Skin epidermis (tissue), 12 donors: Measurements from ENCODE around the gene CDC23.
"Not testable (repeated sequence)": the region's sequence is repeated elsewhere in the genome, so short reads cannot be mapped to it uniquely, and the experiment has no call there.

Experiments used
- H3K27ac ChIP-seq, 21 experiments: fragments of 200-600 bp; sonication (generic) in 11 of 21; one replicate each; pipeline ENCODE4 v1.5.0; 2020; ENCODE audit warnings: mild to moderate bottlenecking in 3 of 21, inconsistent platforms in 2 of 21, moderate library complexity in 2 of 21
- H3K4me3 ChIP-seq, 7 experiments: fragments of 200-600 bp; sonication (generic) in 2 of 7; one replicate each; pipeline ENCODE4 v1.5.0; 2020; ENCODE audit warnings: inconsistent platforms in 2 of 7, mild to moderate bottlenecking in 2 of 7, moderate library complexity in 1 of 7

Gene CDC23, protein sequence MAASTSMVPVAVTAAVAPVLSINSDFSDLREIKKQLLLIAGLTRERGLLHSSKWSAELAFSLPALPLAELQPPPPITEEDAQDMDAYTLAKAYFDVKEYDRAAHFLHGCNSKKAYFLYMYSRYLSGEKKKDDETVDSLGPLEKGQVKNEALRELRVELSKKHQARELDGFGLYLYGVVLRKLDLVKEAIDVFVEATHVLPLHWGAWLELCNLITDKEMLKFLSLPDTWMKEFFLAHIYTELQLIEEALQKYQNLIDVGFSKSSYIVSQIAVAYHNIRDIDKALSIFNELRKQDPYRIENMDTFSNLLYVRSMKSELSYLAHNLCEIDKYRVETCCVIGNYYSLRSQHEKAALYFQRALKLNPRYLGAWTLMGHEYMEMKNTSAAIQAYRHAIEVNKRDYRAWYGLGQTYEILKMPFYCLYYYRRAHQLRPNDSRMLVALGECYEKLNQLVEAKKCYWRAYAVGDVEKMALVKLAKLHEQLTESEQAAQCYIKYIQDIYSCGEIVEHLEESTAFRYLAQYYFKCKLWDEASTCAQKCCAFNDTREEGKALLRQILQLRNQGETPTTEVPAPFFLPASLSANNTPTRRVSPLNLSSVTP

DNA sequence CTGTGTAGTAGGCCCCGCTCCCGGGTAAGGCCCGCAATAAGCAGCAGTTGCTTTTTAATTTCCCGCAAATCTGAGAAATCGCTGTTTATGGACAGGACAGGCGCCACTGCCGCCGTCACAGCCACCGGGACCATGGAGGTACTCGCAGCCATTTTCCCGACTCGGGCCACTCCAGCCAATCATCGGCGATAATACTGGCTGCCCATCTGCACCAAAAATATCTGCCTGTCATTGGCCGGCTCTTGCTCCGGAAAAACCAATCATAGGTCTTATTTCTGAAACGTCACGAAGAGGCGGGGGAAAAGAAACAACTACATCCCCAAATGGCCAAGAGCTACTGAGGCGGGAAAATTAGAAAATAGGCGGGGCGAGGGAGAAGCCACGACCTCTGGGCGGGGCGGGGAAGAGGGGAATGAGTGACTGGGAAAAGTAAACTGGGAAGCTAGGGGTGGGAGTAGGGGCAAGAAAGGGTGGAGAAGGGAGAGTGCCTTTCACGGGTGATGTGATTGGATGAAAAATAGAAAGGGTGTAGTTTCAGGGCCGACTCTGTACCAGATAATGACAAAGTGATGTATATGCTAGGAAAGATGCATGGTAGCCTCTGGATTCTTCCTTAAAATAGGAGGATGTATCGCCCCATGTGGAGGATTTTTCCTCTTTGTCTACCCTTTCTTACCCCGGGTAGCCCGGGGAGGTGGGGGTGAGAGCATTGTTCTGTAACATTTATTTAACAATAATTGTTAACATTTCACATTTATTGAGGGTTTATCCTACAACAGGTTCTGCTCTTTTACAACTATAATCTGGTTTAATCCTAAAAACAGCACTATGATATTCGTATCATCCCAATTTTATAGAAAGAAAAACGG lies at the start of gene CDC23:
CDC23 (minus strand) TSS at position 163 of the 869 bp plus-strand sequence; CDS start at position 152, 11 bp downstream.
- H3K4me3 ChIP-seq, result peak within 1 kb of the TSS; percentile 68 to 99 (median 94)
- H3K27ac ChIP-seq, result peak within 1 kb of the TSS in 20 of 21 experiments; percentile 65 to 94 (median 87)

DNA sequence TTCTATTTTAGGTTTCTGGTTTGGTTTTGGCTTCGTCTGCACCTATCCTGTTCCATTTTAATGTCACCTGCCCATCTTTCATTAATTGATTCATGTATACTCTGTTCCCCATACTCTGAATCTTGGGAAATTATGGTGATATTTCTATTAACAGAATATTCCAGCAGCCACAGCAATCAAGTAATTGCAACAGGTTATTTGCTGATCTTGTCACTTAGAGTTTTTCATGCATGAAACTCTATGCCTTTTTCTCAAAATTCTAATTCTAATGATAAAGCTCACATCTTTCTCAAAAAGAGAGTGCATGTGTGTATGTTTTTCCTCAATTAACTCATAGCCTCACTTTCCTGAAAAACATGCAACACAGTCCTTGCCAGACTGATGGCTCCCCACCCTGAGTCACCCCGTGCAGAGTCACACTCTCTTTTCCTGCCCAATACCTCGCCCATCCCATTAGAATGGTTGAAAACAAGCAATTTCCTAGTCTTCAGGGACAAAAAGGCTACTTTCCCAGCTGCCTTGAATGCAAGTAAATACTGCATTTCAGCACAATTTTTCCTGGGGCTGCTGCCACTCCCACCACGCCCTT lies 45.7 kb upstream of the CDC23 start:
- no peak overlapping the region for H3K27ac ChIP-seq
- no peak overlapping the region for H3K4me3 ChIP-seq

DNA sequence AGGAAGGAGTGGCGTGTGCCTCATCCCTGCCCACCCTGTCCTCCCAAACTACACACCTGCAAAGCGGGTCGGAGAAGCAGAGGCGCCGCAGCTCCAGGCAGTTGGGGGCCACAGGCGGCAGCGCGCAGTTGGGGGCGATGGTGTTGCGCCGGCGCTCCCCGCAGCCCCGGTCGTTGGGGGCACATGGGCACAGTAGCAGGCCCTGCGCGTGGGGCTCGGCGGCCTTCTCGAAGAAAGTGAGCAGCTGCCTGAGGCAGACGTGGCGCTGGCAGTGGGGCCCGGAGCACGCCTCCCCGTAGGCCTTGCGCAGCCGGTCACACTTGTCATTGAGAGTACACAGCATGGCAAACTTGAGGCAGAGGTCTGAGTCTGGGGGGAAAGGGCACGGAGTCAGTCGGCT lies 44.5 kb upstream of the CDC23 start:
- H3K27ac ChIP-seq, result no peak overlapping the region
- H3K4me3 ChIP-seq, result no peak overlapping the region

DNA sequence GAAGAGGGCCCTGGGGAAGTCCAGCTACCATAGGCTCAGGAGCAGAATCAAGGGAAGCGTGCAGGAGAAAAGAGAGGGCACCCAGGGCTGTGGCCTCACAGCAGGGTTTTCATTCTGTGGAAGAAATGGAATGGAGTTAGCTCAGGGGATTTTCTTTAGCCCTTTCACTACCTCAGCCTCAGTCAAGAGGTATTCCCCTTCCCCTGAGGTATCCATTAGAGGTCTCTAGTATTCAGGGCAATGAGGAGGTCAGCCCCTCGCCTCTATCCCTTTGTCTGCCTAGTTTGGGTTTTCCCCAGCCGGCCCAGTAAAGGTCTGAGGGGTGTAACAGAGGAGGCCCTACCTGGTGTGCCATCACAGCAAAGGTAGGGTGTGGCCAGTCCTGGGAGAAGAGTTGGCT lies 39.8 kb upstream of the CDC23 start:
- no peak overlapping the region for H3K4me3 ChIP-seq
- H3K27ac ChIP-seq, result no peak overlapping the region

DNA sequence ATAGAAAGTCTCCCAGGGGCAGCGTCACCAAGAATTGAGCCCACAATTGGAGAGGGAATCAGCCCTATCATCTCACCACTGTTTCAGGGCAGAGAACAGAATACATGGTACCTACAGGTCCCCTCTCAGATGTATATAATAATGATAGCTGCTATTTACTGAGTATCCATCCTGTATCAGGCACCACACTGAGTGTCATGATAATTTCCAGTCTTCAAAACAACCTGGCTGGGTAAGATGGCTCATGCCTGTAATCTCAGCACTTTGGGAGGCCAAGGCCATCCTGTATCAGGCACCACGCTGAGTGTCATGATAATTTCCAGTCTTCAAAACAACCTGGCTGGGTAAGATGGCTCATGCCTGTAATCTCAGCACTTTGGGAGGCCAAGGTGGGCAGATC lies 34.7 kb upstream of the CDC23 start:
- H3K27ac ChIP-seq, H3K4me3 ChIP-seq: not testable (repeated sequence)

DNA sequence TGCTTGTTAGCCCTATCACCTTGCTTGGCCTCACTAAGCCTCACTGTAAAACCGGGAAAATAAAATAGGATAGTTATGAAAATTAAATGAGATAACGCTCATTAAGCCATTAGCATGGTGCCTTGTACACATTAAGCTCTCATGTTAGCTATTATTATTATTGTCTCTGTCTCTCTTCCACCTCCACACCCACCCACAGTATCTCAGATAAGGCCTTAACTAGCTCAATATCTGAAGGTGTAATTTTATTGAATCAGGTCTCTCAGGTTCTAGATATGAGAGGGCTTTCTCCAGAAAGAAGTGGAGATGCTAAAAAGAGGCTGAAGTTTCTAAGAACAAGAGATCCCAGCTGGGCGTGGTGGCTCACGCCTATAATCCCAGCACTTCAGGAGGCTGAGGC lies 33.7 kb upstream of the CDC23 start:
- H3K4me3 ChIP-seq, result no peak overlapping the region
- no peak overlapping the region for H3K27ac ChIP-seq

DNA sequence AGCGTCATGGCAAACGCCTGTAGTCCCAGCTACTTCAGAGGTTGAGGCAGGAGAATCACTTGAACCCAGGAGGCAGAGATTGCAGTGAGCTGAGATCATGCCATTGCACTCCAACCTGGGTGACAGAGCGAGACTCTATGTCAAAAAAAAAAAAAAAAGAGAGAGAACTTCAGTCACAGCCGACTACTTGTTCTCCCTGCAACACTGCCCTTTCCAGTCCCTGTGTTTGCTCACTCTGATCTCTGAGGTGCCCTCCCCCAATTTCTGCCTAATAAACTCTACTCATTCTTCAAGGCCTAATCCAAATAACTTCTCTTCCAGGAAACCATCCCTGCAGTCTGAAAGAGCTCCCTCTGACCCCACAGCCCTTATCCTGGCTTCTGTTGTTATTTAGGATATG lies 33.2 kb upstream of the CDC23 start:
- no peak overlapping the region for H3K27ac ChIP-seq
- H3K4me3 ChIP-seq, result no peak overlapping the region

DNA sequence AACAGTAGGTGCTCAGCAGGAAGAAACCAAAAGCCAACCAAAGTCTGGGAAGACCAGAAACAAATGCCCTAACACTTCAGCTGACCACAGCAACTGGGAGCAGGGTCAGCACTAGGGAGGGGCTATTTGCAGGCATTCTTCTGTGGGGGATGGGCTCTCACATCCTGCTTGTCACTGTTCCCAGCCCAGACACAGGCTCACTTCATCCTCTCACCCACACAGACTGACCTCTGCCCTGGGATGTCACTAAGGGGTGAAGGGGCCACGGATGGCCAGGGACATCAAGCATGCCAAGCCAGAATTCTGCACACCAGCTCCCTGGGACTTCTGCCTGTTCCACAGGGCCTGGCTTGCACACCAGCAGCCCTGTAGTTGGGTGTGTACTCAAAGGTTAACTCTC lies 32.6 kb upstream of the CDC23 start:
- Histone ChIP-seq H3K4me3 (no peak overlapping the region), H3K27ac (no peak overlapping the region)

DNA sequence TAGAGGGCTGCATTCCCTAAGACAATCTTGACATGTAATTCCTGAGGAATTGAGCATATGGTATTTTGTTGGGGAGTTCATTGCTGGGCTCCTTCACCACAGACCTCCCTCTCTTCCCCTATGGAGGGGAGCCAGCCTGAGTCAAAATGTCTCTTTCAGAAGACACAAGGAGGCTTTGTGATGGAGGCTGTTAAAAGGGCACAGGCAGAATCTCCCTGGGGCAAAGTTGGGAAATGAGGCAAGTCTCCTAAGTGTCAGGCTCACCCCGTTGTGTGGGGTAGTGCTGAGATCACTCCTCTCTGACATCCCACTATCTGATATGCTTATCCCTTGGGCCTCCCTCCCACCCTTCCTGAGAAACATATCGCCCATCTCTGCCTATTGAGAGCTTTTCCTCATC lies 30.7 kb upstream of the CDC23 start:
- no peak overlapping the region for H3K27ac ChIP-seq
- H3K4me3 ChIP-seq, result no peak overlapping the region

DNA sequence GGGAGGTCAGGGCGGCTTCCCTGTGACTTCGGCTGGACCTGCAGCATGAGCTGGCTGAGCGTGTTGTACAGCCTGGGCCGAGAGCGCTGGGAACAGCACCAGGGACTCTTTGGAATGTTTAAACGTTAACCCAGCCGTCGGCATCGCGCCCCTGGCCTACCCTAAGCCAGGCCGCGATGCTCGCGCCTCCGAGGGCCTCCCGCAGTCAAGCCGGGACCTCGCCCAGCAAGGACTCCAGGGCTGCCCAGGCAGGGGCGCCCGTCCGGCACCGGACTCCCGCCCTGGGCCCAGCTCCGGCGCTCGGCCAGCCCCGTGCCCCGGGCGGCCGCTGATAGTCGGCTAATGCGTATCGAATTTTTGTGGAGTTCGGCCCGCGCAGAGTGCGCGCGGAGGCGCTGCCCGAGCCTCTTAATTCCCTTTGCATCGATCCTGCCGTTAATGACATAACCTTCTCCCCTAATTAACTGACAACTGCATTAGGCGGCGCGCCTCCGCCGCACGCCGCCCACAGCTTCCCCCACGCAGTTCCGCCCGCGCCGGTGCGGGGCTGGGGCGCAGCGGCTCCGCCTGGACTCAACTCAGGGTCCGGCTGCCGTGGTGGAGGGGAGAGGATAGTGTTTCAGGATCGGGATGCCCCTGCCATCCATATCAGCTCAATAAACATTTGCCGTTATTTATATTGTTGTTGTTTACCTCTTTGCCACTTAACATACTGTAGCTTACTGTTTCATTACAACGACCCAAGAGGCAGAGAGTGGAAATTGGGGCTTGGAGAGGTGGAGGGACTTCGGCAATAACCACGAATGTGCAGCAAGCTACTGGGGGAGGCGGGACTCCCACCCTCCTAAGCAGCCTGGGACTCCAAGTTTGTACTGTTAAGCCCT lies 28.8 kb upstream of the CDC23 start:
- Histone ChIP-seq H3K4me3 (peak overlapping the region; percentile 15 to 40 (median 24)), H3K27ac (peak overlapping the region in 8 of 21 experiments; percentile 3 to 67 (median 30))

DNA sequence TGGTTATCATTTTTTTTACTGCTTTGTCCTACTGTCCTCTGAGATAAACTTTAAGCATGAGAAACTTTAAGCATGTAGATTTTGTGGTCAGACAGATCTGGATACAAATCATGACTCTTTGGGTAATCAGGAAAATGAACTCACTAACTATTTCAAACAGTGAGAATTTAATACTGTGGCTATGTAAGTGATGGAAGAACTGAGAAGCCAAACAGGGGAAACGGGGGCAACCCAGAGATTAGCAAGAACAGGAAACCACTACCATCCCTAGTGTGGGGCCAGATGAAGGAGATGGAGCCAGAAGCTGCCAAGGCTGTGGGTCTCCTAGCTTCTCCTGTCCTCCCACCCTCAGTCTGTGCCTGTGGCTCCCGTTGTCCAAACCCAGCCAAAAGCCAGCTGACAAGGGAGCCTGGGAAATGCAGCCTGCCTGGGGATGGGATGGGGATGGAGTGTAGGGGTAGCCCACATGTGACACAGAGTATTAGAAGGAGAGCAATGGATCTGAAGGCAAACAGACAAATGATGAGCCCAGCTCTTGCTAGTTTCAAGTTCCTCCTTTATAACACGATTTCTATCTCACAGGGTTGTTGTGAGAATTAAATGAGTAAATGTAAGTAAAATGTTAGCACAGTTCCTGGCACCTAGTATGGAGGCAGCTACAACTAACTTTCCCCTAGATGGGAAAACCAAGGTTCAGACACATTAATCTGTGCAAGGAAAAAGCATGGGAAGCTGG lies 27.7 kb upstream of the CDC23 start:
- H3K4me3 ChIP-seq, result no peak overlapping the region
- H3K27ac ChIP-seq, result no peak overlapping the region

DNA sequence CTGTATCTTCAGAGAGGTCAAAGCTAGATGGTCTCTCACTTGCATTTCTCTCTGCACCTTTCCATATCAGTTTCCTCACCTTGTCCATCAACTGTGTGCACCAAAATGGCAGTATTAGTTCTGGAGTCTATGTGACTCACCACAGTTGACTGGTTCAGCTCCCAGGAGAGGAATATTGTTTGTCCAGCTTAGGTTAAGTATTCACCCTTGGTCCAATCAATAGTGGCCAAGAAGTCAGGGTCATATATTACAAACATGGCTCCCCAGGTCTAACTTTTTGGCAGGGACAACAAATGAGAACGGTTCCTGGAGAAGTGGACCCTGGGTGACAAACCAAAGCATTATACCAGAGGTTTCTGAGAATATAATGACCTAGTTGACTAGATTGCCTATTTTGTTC lies 24.9 kb upstream of the CDC23 start:
- Histone ChIP-seq H3K27ac (no peak overlapping the region), H3K4me3 (no peak overlapping the region)

DNA sequence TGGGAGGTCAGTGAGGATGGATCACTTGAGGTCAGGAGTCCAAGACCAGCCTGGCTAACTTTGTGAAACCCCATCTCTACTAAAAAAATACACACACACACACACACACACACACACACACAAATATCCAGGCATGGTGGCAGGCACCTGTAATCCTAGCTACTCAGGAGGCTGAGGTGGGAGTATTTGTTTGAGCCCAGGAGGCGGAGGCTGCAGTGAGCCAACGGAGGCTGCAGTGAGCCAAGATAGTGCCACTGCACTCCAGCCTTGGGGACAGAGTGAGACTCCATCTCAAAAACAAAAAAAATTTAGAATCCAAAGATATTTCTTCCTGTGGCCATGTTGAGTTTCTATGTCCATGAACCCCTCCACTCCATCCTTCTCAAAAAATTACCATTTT lies 21.5 kb upstream of the CDC23 start:
- no peak overlapping the region for H3K4me3 ChIP-seq
- no peak overlapping the region for H3K27ac ChIP-seq

DNA sequence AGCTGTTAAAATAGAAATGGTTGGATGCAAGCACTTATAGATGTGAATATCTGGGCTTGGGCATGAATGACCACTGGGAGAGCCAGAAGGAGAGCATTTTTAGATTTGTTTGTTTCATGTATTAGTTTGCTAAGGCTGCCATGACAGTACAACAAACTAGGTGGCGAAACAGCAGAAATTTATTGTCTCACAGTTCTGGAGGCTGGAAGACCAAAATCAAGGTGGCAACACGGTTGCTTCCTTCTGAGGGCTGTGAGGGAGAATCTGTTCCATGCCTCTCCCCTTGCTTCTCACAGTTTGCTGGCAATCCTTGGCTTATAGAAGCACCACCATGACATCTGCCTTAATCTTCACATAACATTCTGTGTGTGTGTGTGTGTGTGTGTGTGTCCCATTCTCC lies 20.2 kb upstream of the CDC23 start:
- Histone ChIP-seq H3K4me3 (no peak overlapping the region), H3K27ac (no peak overlapping the region)

DNA sequence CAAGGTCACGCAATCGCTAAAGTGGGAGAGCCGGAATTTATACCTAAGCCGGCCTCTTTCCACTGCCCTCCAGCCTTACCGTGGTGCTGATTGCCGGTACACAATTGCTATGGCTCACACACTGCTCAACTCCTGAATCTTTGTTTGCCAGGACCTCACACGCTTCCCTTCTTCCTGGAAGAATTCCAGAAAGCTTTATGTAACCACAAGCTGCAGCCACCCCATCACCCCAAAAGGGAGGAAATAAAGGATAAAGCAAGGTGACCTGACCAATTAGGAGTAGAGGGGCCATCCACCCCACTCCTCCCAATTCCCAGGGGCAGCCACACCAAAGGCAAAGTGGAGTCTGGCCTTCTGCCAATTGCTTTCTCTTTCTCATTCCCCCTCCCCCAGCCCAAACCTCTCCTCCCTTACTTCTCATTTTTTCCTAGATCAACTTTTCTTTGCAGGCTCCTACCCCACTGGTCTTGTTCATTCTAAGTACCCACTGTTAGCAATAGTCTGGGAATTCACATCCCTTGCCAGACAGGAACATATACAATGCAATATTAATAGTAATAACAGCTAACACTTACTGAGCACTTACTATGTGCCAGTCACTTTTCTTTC lies 18.0 kb upstream of the CDC23 start:
- H3K27ac ChIP-seq, result peak overlapping the region in 1 of 21 experiments; percentile 42
- no peak overlapping the region for H3K4me3 ChIP-seq

DNA sequence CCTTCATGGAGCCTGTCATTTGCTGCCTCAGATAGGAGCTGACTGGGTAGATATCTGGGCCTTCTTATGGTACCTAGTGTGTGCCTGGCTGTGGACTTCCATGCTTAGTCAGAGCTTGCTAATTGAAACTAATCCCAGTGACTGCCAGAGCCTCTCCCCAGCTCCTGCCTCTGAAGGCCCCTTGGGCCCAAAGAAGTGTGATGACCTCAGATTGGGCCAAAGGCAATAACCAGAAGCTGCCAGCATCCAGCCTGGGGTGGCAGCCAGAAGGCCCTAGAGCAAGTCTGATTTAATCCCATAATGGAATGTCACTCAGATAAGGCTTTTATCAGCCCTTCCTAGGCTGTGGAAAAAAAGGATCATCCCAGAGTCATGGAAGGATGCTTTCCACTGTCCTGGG lies 17.1 kb upstream of the CDC23 start:
- no peak overlapping the region for H3K4me3 ChIP-seq
- peak overlapping the region in 1 of 21 experiments; percentile 48 for H3K27ac ChIP-seq

DNA sequence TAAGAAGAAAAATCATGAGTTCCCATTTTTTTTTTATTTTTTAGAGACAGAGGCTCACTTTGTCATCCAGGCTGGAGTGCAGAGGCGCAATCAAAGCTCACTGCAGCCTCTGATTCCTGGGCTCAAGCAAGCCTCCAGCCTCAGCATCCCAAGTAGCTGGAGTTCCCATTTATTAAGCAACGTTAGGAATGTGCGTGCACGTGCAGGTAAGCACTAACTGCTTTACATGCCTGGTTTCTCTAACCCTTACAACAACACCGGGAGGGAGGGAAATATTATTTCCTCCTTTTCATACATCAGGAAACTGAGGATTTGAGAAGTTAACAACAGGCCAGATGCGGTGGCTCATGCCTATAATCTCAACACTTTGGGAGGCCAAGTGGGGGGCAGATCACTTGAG lies 16.3 kb upstream of the CDC23 start:
- Histone ChIP-seq H3K27ac (peak overlapping the region in 1 of 21 experiments; percentile 48), H3K4me3 (no peak overlapping the region)

DNA sequence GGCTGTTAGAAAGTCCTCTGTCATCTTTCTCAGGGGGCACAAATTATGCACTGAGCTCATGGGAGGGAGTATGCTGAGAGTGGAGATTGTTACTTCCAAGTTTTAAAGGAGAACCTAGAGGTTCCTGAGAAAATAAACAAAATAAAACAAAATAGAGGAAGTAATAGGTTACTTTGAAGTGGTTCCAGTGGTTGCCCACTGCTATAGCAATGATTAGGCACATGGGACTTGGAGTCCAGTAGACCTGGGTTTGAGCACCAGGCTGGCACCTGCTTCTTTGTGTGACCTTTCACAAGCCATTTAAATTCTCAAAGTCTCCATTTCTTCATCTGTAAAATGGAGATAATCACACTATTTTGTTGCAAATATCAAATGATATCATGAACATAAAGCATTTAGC lies 13.8 kb upstream of the CDC23 start:
- no peak overlapping the region for H3K4me3 ChIP-seq
- no peak overlapping the region for H3K27ac ChIP-seq
